HepG2 (cell line): ENCODE measurements around the gene EVI5.

ENCODE experiments used
- CREM ChIP-seq, 2 experiments: sonication (generic) in 1 of 2; formaldehyde crosslinking in 1 of 2; IDR thresholded peaks; 2 replicates each; pipeline versions ENCODE4 v1.4.0 to v1.6.1; 2016 to 2020; ENCODE audit warnings: antibody characterized with exemption in 1 of 2, mild to moderate bottlenecking in 1 of 2, missing genetic modification reagents in 1 of 2
- EP300 ChIP-seq, 3 experiments: sonication (generic) in 1 of 3; formaldehyde crosslinking in 1 of 3; IDR thresholded peaks; 2 replicates each; pipeline versions ENCODE4 v1.5.1 to v1.6.1; 2011 to 2020; ENCODE audit warnings: low read depth in 2 of 3, low read length in 2 of 3, borderline replicate concordance in 1 of 3, improper control_type of control experiment in 1 of 3, mild to moderate bottlenecking in 1 of 3, missing genetic modification reagents in 1 of 3, moderate library complexity in 1 of 3
- EZH2 ChIP-seq: conservative IDR thresholded peaks from 2 replicates; pipeline ENCODE4 v1.6.1; 2012; ENCODE audit warnings: mild to moderate bottlenecking, low read depth, low read length, moderate library complexity
- NCOR1 ChIP-seq: fragments of 200-600 bp; sonication (generic); IDR thresholded peaks from 2 replicates; pipeline ENCODE4 v1.7.0; 2017; ENCODE audit warnings: antibody characterized with exemption, low read length, borderline replicate concordance
- POLR2A ChIP-seq, 2 experiments: IDR thresholded peaks; 2 replicates each; pipeline ENCODE4 v1.6.1; 2011; ENCODE audit warnings: low read depth in 2 of 2, low read length in 2 of 2, mild to moderate bottlenecking in 1 of 2, moderate library complexity in 1 of 2; ENCODE audit not compliant: insufficient read depth in 1 of 2
- POLR2AphosphoS2 ChIP-seq: IDR thresholded peaks from 2 replicates; pipeline ENCODE4 v1.6.1; 2011; ENCODE audit warnings: low read depth, low read length, improper control_type of control experiment
- SIX4 ChIP-seq: sonication (generic); formaldehyde crosslinking; IDR thresholded peaks from 2 replicates; pipeline ENCODE4 v1.4.0; 2020; ENCODE audit warnings: missing genetic modification reagents
- TF ChIP-seq, protein P1 (sequence below): sonication (generic); formaldehyde crosslinking; IDR thresholded peaks from 2 replicates; pipeline ENCODE4 v1.5.0; 2020; ENCODE audit warnings: mild to moderate bottlenecking, missing genetic modification reagents, borderline replicate concordance
- TF ChIP-seq, protein P2 (sequence below): IDR thresholded peaks from 2 replicates; pipeline ENCODE4 v1.6.1; 2012; ENCODE audit warnings: inconsistent platforms

DNA sequence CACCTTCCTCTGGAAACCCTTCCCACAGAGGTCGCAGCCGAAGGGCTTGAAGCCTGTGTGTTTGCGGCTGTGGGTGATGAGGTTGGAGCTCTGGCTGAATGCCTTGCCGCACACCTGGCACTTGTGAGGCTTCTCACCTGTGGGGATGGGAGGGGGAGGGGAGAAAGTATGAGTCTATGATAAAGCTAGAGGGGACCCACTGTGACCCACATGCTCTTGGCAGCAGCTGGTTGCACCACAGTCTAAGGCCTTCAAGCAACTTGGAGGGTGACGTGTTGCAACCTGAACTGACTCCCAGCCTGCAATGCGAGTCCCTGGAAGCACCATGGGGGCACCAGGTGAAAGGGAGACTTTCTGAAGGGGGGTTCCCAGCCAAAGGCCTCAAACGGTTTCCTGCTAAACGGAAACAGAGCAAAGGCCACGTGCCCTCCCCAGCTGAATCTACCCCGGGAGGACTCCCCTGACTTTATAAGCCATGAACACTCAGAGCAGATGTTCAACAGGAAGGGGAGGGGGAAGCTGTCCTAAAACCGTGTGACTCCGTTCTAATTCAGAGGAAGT lies 308.8 kb downstream of the EVI5 start:
- TF ChIP-seq SIX4 (CRISPR knock-in tag) (no peak), NCOR1 (no peak), POLR2AphosphoS2 (no peak), EP300 (IDR thresholded peaks at IDR 0.05; ENCODE audit: low read depth in 2 of 2, low read length in 2 of 2) (no peak), EP300 (CRISPR knock-in tag; IDR thresholded peaks at IDR 0.05; ENCODE audit: borderline replicate concordance) (no peak), POLR2A (IDR thresholded peaks at IDR 0.05; ENCODE audit: insufficient read depth in 1 of 2, low read depth in 2 of 2, low read length in 2 of 2) (no peak), CREM (IDR thresholded peaks at IDR 0.05) (no peak), CREM (CRISPR knock-in tag; IDR thresholded peaks at IDR 0.05) (no peak), EZH2 (no peak)
- TF ChIP-seq, protein P1, sequence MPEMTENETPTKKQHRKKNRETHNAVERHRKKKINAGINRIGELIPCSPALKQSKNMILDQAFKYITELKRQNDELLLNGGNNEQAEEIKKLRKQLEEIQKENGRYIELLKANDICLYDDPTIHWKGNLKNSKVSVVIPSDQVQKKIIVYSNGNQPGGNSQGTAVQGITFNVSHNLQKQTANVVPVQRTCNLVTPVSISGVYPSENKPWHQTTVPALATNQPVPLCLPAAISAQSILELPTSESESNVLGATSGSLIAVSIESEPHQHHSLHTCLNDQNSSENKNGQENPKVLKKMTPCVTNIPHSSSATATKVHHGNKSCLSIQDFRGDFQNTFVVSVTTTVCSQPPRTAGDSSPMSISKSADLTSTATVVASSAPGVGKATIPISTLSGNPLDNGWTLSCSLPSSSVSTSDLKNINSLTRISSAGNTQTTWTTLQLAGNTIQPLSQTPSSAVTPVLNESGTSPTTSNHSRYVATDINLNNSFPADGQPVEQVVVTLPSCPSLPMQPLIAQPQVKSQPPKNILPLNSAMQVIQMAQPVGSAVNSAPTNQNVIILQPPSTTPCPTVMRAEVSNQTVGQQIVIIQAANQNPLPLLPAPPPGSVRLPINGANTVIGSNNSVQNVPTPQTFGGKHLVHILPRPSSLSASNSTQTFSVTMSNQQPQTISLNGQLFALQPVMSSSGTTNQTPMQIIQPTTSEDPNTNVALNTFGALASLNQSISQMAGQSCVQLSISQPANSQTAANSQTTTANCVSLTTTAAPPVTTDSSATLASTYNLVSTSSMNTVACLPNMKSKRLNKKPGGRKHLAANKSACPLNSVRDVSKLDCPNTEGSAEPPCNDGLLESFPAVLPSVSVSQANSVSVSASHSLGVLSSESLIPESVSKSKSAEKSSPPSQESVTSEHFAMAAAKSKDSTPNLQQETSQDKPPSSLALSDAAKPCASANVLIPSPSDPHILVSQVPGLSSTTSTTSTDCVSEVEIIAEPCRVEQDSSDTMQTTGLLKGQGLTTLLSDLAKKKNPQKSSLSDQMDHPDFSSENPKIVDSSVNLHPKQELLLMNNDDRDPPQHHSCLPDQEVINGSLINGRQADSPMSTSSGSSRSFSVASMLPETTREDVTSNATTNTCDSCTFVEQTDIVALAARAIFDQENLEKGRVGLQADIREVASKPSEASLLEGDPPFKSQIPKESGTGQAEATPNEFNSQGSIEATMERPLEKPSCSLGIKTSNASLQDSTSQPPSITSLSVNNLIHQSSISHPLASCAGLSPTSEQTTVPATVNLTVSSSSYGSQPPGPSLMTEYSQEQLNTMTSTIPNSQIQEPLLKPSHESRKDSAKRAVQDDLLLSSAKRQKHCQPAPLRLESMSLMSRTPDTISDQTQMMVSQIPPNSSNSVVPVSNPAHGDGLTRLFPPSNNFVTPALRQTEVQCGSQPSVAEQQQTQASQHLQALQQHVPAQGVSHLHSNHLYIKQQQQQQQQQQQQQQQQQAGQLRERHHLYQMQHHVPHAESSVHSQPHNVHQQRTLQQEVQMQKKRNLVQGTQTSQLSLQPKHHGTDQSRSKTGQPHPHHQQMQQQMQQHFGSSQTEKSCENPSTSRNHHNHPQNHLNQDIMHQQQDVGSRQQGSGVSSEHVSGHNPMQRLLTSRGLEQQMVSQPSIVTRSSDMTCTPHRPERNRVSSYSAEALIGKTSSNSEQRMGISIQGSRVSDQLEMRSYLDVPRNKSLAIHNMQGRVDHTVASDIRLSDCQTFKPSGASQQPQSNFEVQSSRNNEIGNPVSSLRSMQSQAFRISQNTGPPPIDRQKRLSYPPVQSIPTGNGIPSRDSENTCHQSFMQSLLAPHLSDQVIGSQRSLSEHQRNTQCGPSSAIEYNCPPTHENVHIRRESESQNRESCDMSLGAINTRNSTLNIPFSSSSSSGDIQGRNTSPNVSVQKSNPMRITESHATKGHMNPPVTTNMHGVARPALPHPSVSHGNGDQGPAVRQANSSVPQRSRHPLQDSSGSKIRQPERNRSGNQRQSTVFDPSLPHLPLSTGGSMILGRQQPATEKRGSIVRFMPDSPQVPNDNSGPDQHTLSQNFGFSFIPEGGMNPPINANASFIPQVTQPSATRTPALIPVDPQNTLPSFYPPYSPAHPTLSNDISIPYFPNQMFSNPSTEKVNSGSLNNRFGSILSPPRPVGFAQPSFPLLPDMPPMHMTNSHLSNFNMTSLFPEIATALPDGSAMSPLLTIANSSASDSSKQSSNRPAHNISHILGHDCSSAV = no peak
- TF ChIP-seq, protein P2, sequence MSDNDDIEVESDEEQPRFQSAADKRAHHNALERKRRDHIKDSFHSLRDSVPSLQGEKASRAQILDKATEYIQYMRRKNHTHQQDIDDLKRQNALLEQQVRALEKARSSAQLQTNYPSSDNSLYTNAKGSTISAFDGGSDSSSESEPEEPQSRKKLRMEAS = no peak
